ENCODE data around the gene GFM1. TPM values are rescaled to one million over a fixed set of nuclear protein-coding genes. Genes with fewer than 3 reads are reported as not detected.

The GFM1 gene
- total RNA-seq, 2 experiments from 2014 or later: 36.5 to 53.7 TPM

DNA sequence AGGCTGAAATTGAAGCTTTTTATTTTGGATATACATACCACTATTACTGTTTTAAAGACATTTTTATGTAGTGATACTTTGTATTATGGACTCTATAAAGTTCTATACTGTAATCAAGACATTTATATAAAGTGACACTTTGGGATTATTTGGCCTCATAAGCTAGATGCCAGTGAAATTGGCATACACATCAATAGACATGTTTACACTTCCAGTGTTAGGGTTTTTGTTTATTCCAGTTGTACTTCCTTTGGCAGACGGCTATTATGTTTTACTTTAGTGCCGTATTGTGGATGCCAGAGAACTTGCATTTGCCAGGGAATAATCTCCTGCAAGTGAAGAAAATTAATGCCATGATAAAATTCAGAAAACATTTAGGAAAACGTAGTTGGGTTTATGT, 22.1 kb downstream of the GFM1 start:
- Histone ChIP-seq H2AFZ (ENCODE audit: low read length) (no peak overlapping the region), H3K4me2 (ENCODE audit: low read length) (no peak overlapping the region), H4K20me1 (ENCODE audit: insufficient read depth, low read length) (0 out of 2 replicates have a peak, but pooled peaks cover 5% of the 10 kb centered on the region), H3K79me2 (ENCODE audit: insufficient read depth, low read depth, low read length) (peaks cover 3% of the 10 kb centered on the region; the same call in 1 of the 2 replicates), H3K36me3 (ENCODE audit: insufficient read depth, low read length) (peaks cover 95% of the 10 kb centered on the region), H3K4me3 (ENCODE audit: low read depth, low read length, poor library complexity, severe bottlenecking) (no peak overlapping the region), H3K27ac (ENCODE audit: low read depth, low read length, poor library complexity, severe bottlenecking) (no peak overlapping the region), H3K9me2 (ENCODE audit: insufficient read depth, low read length) (no peaks in the 10 kb centered on the region), H3K9me3 (ENCODE audit: low read length) (no peaks in the 10 kb centered on the region), H3K4me1 (ENCODE audit: insufficient read depth, low read length, poor library complexity, severe bottlenecking) (peaks cover 7% of the 10 kb centered on the region)
- ChIA-PET POLR2A (interaction anchor here (0.7 kb wide), 1 partner anchor 137 kb away, joined by 3 read pairs; no protein-coding TSS in a partner anchor), CTCF (ENCODE audit: unreplicated experiment) (no interaction called here)
- DNase-seq (ENCODE audit: low spot score): no peak
- intact Hi-C loops (cut with micrococcal nuclease; ENCODE audit: unreplicated experiment): no loop called here
- TF ChIP-seq, protein P1, sequence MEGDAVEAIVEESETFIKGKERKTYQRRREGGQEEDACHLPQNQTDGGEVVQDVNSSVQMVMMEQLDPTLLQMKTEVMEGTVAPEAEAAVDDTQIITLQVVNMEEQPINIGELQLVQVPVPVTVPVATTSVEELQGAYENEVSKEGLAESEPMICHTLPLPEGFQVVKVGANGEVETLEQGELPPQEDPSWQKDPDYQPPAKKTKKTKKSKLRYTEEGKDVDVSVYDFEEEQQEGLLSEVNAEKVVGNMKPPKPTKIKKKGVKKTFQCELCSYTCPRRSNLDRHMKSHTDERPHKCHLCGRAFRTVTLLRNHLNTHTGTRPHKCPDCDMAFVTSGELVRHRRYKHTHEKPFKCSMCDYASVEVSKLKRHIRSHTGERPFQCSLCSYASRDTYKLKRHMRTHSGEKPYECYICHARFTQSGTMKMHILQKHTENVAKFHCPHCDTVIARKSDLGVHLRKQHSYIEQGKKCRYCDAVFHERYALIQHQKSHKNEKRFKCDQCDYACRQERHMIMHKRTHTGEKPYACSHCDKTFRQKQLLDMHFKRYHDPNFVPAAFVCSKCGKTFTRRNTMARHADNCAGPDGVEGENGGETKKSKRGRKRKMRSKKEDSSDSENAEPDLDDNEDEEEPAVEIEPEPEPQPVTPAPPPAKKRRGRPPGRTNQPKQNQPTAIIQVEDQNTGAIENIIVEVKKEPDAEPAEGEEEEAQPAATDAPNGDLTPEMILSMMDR (conservative IDR thresholded peaks at IDR 0.05; ENCODE audit: low read length): no peak
- TF ChIP-seq EZH2phosphoT487 (IDR thresholded peaks at IDR 0.05; ENCODE audit: borderline replicate concordance, low read depth, low read length): no peak
- BruUV-seq (replicated peaks): no TSS peak

DNA sequence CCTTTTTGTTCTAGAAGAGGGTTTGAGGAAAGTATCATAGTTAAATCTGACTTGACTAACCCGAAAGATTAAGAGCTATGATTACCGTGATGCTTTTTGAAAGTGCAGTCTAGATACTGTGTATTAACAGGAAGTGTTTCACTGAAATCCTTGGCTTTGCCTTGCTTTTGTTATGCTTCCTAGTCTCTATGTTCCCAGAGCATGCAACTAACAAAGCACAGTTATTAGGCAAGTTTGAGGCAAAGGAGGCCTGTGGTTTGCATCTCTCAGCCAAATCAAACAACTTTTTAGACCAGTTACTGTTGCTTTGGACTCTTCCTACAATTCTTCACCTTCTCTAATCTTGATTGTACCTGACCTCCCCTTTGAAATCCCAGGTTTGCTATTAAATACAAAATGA, 24.2 kb downstream of the GFM1 start:
- ChIA-PET POLR2A (no interaction called here), CTCF (ENCODE audit: unreplicated experiment) (no interaction called here)
- H3K9me3 ChIP-seq (ENCODE audit: low read length): no peaks in the 10 kb centered on the region
- intact Hi-C loops (cut with micrococcal nuclease; ENCODE audit: unreplicated experiment): no loop called here
- H3K4me1 ChIP-seq (ENCODE audit: insufficient read depth, low read length, poor library complexity, severe bottlenecking): peaks cover 7% of the 10 kb centered on the region
- no peak for TF ChIP-seq EZH2phosphoT487 (IDR thresholded peaks at IDR 0.05; ENCODE audit: borderline replicate concordance, low read depth, low read length)
- TF ChIP-seq, protein P1 (conservative IDR thresholded peaks at IDR 0.05; ENCODE audit: low read length): no peak
- no peak overlapping the region for H3K4me2 ChIP-seq (ENCODE audit: low read length)
- H3K27ac ChIP-seq (ENCODE audit: low read depth, low read length, poor library complexity, severe bottlenecking): no peak overlapping the region
- no peak overlapping the region for H2AFZ ChIP-seq (ENCODE audit: low read length)
- no TSS peak for BruUV-seq (replicated peaks)
- H4K20me1 ChIP-seq (ENCODE audit: insufficient read depth, low read length): 0 out of 2 replicates have a peak, but pooled peaks cover 4% of the 10 kb centered on the region
- no peaks in the 10 kb centered on the region for H3K9me2 ChIP-seq (ENCODE audit: insufficient read depth, low read length)
- DNase-seq (ENCODE audit: low spot score): no peak
- peaks cover 86% of the 10 kb centered on the region for H3K36me3 ChIP-seq (ENCODE audit: insufficient read depth, low read length)
- H3K4me3 ChIP-seq (ENCODE audit: low read depth, low read length, poor library complexity, severe bottlenecking): no peak overlapping the region
- no peaks in the 10 kb centered on the region; the same call in 1 of the 2 replicates for H3K79me2 ChIP-seq (ENCODE audit: insufficient read depth, low read depth, low read length)

DNA sequence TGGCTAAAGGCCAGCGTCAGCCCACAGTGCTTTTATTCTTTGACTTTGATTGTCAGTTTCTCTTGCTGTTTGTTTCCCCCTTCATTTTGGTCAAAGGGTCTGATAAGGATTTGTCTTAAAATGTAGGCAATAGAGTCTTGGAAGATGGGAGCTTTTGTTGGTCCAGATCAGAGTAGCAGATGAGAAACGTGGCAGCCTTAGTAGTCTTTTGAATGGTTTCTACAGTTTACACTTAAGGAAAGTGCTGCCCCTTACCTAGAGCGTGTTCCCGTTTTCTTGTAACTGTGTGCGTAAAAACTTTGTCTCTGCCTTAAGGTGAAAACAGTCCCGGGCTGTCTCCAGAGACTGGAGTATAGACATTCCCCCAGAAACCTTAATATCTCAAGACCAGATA, 27.5 kb downstream of the GFM1 start:
- ChIA-PET CTCF (ENCODE audit: unreplicated experiment) (interaction anchor here (0.7 kb wide), 1 partner anchor 27 kb away, joined by 5 read pairs; no protein-coding TSS in a partner anchor), POLR2A (interaction anchor here (0.8 to 2.2 kb wide), 3 partner anchors 20 to 32 kb away, joined by 3 to 11 read pairs (median 4); partner anchors contain the start of gene GFM1)
- intact Hi-C loops (cut with micrococcal nuclease; ENCODE audit: unreplicated experiment): loop anchor here (5.0 kb wide), 1 partner anchor 120 kb away; no protein-coding TSS in a partner anchor
- peaks cover 58% of the 10 kb centered on the region for H3K36me3 ChIP-seq (ENCODE audit: insufficient read depth, low read length)
- peak overlapping the region; percentile 76 for H3K4me2 ChIP-seq (ENCODE audit: low read length)
- peak overlapping the region; percentile 54 for H3K27ac ChIP-seq (ENCODE audit: low read depth, low read length, poor library complexity, severe bottlenecking)
- BruUV-seq (replicated peaks): no TSS peak
- H3K9me2 ChIP-seq (ENCODE audit: insufficient read depth, low read length): no peaks in the 10 kb centered on the region
- H3K9me3 ChIP-seq (ENCODE audit: low read length): no peaks in the 10 kb centered on the region
- H3K4me1 ChIP-seq (ENCODE audit: insufficient read depth, low read length, poor library complexity, severe bottlenecking): peaks cover 7% of the 10 kb centered on the region
- no peaks in the 10 kb centered on the region; the same call in 1 of the 2 replicates for H3K79me2 ChIP-seq (ENCODE audit: insufficient read depth, low read depth, low read length)
- no peaks in the 10 kb centered on the region for H4K20me1 ChIP-seq (ENCODE audit: insufficient read depth, low read length)
- peak overlapping the region; percentile 75 for H3K4me3 ChIP-seq (ENCODE audit: low read depth, low read length, poor library complexity, severe bottlenecking)
- TF ChIP-seq, protein P1 (conservative IDR thresholded peaks at IDR 0.05; ENCODE audit: low read length): no peak
- TF ChIP-seq EZH2phosphoT487 (IDR thresholded peaks at IDR 0.05; ENCODE audit: borderline replicate concordance, low read depth, low read length): no peak
- peak overlapping the region; percentile 35; the same call in 1 of the 2 replicates for H2AFZ ChIP-seq (ENCODE audit: low read length)
- DNase-seq (ENCODE audit: low spot score): no peak

All from OCI-LY7 (cell line).